ENCODE results near the gene IGSF22. TPM values are rescaled to one million over a fixed set of nuclear protein-coding genes. Genes with fewer than 3 reads are reported as not detected.
A peak's percentile ranks its signal among the peaks of the same experiment; 100 is the strongest.

The IGSF22 gene
- under 1 TPM; 0.34 to 0.39 TPM for total RNA-seq

- no peak within 1 kb of the TSS for H3K4me3 Mint-ChIP-seq
- no peak for ATAC-seq (replicated peaks in 1 of 2)
- no peaks in the 10 kb centered on the region for H3K27me3 Mint-ChIP-seq (ENCODE audit: low read depth)
- DNase-seq: no peak
- H3K4me1 Mint-ChIP-seq (ENCODE audit: low read depth): peaks cover 22% of the 10 kb centered on the region
- H3K36me3 Mint-ChIP-seq (ENCODE audit: insufficient read depth in 2 of 2): no peaks in the 10 kb centered on the region
- no peaks in the 10 kb centered on the region for H3K9me3 Mint-ChIP-seq
- H3K27ac Mint-ChIP-seq: no peak within 1 kb of the TSS
Measured at GRCh38 chr11:18726040-18726439, at the start of gene IGSF22. IGSF22 (minus strand) TSS chr11:18726188; CDS start chr11:18724236, 1,952 bp downstream.

- H3K36me3 Mint-ChIP-seq (ENCODE audit: insufficient read depth in 2 of 2): peaks cover 0 to 2% of the 10 kb centered on the region in 2 donors
- peaks cover 16% of the 10 kb centered on the region for H3K27me3 Mint-ChIP-seq (ENCODE audit: low read depth)
- H3K9me3 Mint-ChIP-seq: peaks cover 0 to 4% of the 10 kb centered on the region in 2 donors
- H3K4me1 Mint-ChIP-seq (ENCODE audit: low read depth): peaks cover 14% of the 10 kb centered on the region
- DNase-seq: no peak
- no peak for ATAC-seq (replicated peaks in 1 of 2)
- H3K27ac Mint-ChIP-seq: no peak overlapping the region
- no peak overlapping the region for H3K4me3 Mint-ChIP-seq
Measured at GRCh38 chr11:18774801-18775200, 48.8 kb upstream of the IGSF22 start.

DNA sequence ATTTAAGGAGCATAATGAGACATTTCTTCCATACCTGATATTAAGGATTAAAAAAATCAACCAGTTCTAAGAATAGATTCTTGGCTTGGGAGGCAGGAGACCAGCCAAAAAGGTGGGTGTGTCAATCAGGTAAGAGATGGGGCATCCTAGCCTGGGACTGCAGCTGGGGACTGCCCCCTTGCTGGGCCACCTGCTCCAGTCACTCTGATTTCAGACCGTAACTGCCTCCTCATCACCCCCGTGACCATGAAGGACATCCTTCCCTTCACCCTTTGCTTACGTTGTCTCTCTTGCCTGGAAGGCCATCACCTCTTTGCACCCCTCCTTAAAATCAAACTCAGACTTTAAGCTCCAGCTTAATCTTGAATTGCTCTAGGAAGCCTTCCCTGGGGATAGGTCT, 47.7 kb upstream of the IGSF22 start:
- H3K4me3 Mint-ChIP-seq: no peak overlapping the region
- H3K36me3 Mint-ChIP-seq (ENCODE audit: insufficient read depth in 2 of 2): peaks cover 0 to 2% of the 10 kb centered on the region in 2 donors
- H3K4me1 Mint-ChIP-seq (ENCODE audit: low read depth): peaks cover 15% of the 10 kb centered on the region
- no peak overlapping the region for H3K27ac Mint-ChIP-seq
- H3K9me3 Mint-ChIP-seq: peaks cover 0 to 2% of the 10 kb centered on the region in 2 donors
- peaks cover 16% of the 10 kb centered on the region for H3K27me3 Mint-ChIP-seq (ENCODE audit: low read depth)
- DNase-seq (no peak), ATAC-seq (replicated peaks in 1 of 2) (no peak)

GRCh38 chr11:18773104-18773503, 47.1 kb upstream of the IGSF22 start:
- ATAC-seq (replicated peaks in 1 of 2) (no peak), DNase-seq (no peak)
- Mint-ChIP-seq H3K27ac (no peak overlapping the region), H3K4me3 (no peak overlapping the region), H3K36me3 (ENCODE audit: insufficient read depth in 2 of 2) (peaks cover 0 to 2% of the 10 kb centered on the region in 2 donors), H3K9me3 (no peaks in the 10 kb centered on the region), H3K4me1 (ENCODE audit: low read depth) (peaks cover 16% of the 10 kb centered on the region), H3K27me3 (ENCODE audit: low read depth) (peaks cover 21% of the 10 kb centered on the region)

GRCh38 chr11:18772211-18772610, 46.2 kb upstream of the IGSF22 start:
- no peak for DNase-seq

DNA sequence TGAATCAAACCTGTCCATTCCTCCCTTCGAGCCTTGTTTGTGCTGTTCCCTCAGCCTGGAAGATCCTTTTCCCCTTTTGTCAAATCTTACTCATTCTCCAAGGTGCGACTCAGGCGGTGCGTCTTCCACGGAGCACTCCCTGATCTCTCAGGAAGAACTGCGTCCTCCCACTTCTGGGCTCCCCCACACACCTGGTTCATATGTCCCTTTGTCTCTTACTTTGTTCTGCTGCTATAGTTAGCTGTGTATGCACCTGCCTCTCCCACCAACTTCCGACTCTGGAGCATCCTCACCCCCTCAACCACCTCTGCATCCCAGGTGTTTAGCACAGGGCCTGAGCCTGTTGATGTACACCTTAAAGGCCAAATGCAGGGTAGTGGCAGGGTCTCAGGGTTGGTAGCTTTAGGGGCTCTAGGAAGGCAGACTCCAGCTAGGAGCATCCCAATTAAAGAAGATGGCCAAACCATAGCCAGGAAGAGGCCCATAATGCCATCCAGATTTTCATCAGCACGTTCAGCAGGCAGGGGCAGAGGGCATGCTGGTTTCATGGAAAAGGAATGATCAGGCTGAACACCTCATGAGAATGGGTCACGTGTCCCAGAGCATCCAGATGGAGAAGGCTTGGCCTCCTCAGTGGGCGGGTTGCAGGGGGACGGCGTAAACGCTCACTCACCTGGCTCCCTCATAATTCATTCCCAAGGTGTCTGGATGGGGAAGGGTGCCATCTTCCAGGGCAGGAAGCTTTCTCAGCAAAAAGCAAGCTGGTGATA, 45.5 kb upstream of the IGSF22 start:
- no peak for DNase-seq
- no peaks in the 10 kb centered on the region for H3K36me3 Mint-ChIP-seq (ENCODE audit: insufficient read depth in 2 of 2)
- peaks cover 20% of the 10 kb centered on the region for H3K4me1 Mint-ChIP-seq (ENCODE audit: low read depth)
- H3K27me3 Mint-ChIP-seq (ENCODE audit: low read depth): peaks cover 29% of the 10 kb centered on the region
- ATAC-seq (replicated peaks in 1 of 2): no peak
- H3K27ac Mint-ChIP-seq: no peak overlapping the region
- no peak overlapping the region for H3K4me3 Mint-ChIP-seq
- H3K9me3 Mint-ChIP-seq: no peaks in the 10 kb centered on the region

More at GRCh38 chr11:18772211-18772610, 46.2 kb upstream of the IGSF22 start:
- no peak overlapping the region for H3K4me3 Mint-ChIP-seq
- H3K27me3 Mint-ChIP-seq (ENCODE audit: low read depth): peaks cover 28% of the 10 kb centered on the region
- H3K36me3 Mint-ChIP-seq (ENCODE audit: insufficient read depth in 2 of 2): no peaks in the 10 kb centered on the region
- peaks cover 20% of the 10 kb centered on the region for H3K4me1 Mint-ChIP-seq (ENCODE audit: low read depth)
- ATAC-seq (replicated peaks in 1 of 2): no peak
- no peak overlapping the region for H3K27ac Mint-ChIP-seq
- H3K9me3 Mint-ChIP-seq: no peaks in the 10 kb centered on the region

DNA sequence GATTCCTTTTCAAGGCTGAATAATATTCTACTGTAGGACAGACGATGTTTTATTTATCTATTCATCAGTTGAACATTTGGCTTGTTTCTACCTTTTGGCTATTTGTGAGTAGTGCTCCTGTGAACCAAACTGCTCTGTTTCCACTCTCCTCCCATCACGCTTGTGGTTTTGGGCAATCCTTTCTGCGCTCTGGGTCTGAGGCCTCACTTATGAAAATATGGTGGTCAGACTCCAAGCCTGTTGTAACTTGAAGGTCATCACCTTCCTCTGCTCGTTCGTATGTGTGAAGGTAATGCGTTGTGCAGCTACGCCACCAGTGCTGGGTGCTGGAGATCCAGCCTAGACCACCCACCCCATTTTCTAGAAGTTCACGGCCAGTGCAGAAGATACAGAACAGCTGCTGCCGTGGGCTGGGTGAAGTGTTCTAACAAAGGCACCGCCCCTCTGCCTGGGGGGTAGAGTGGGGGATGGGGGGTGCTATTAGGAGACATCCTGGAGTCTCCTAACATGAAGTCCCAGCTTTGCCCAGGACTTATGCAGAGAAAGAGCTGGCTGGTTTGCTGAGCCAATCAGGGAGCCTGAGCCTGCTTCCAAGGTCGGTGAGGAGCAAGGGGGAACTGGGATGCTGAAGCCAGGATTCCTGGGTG, 44.6 kb upstream of the IGSF22 start:
- peaks cover 20% of the 10 kb centered on the region for H3K4me1 Mint-ChIP-seq (ENCODE audit: low read depth)
- DNase-seq (no peak), ATAC-seq (replicated peaks in 1 of 2) (no peak)
- H3K9me3 Mint-ChIP-seq: no peaks in the 10 kb centered on the region
- no peaks in the 10 kb centered on the region for H3K36me3 Mint-ChIP-seq (ENCODE audit: insufficient read depth in 2 of 2)
- H3K27ac Mint-ChIP-seq: no peak overlapping the region
- H3K27me3 Mint-ChIP-seq (ENCODE audit: low read depth): peaks cover 34% of the 10 kb centered on the region
- H3K4me3 Mint-ChIP-seq: no peak overlapping the region

DNA sequence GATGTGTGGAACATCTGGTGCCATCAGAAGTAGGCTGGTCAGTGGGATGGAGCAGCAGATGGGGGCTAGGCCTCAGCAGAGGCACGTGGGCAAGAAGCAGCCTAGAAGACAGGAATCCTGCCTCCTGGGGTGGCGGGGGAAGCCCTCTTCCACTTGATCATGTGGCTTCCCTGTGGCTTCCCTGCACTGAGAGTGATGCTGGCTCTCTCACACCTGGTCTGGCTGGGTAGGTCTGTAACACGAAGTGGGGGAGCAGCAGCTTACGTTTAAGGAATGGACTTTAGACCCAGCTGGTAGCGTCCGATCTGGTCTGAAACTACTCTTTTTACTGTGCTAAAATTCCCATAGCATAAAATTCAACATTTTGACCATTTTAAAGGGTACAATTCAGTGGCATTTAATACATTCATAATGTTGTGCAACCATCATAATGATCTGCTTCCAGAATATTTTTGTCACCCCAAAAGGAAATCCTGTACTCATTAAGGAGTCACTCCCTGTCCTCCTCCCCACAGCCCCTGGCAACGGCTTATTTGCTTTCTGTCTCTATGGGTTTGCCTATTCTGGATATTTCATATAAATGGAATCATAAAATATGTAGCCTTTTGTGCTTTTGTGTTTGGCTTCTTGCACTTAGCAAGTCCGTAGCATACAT, 43.9 kb upstream of the IGSF22 start:
- no peak overlapping the region for H3K27ac Mint-ChIP-seq
- peaks cover 20% of the 10 kb centered on the region for H3K4me1 Mint-ChIP-seq (ENCODE audit: low read depth)
- DNase-seq (no peak), ATAC-seq (replicated peaks in 1 of 2) (no peak)
- no peaks in the 10 kb centered on the region for H3K9me3 Mint-ChIP-seq
- H3K27me3 Mint-ChIP-seq (ENCODE audit: low read depth): peaks cover 40% of the 10 kb centered on the region
- no peaks in the 10 kb centered on the region for H3K36me3 Mint-ChIP-seq (ENCODE audit: insufficient read depth in 2 of 2)
- no peak overlapping the region for H3K4me3 Mint-ChIP-seq

DNA sequence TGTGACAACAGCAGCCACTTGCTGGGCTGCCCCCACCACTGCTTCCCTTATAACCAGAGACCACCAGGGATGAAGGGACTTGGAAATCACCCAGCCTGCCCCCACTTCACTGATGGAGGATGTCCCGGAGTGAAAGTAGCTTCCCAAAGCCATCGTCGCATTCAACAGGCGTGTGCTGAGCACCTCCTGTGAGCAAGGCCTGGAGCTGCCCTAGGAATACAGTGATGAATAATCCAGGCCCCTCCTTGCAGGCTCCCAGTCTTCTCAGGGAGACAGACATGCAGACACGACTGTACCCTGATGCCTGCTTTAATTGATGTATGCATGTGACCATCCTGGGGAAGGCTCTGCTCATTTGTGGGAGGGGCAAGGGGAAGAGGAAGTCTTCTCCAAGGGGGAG, 43.0 kb upstream of the IGSF22 start:
- peaks cover 40% of the 10 kb centered on the region for H3K27me3 Mint-ChIP-seq (ENCODE audit: low read depth)
- H3K27ac Mint-ChIP-seq: no peak overlapping the region
- H3K36me3 Mint-ChIP-seq (ENCODE audit: insufficient read depth in 2 of 2): no peaks in the 10 kb centered on the region
- ATAC-seq (replicated peaks in 1 of 2) (no peak), DNase-seq (no peak)
- no peaks in the 10 kb centered on the region for H3K9me3 Mint-ChIP-seq
- no peak overlapping the region for H3K4me3 Mint-ChIP-seq
- peaks cover 24% of the 10 kb centered on the region for H3K4me1 Mint-ChIP-seq (ENCODE audit: low read depth)

- Mint-ChIP-seq H3K4me3 (no peak overlapping the region), H3K27me3 (ENCODE audit: low read depth) (peaks cover 40% of the 10 kb centered on the region), H3K27ac (no peak overlapping the region), H3K9me3 (no peaks in the 10 kb centered on the region), H3K4me1 (ENCODE audit: low read depth) (peaks cover 29% of the 10 kb centered on the region), H3K36me3 (ENCODE audit: insufficient read depth in 2 of 2) (no peaks in the 10 kb centered on the region)
- DNase-seq (no peak), ATAC-seq (replicated peaks in 1 of 2) (peak; percentile 68 to 76)
Measured at GRCh38 chr11:18768472-18768901, 42.5 kb upstream of the IGSF22 start.

DNA sequence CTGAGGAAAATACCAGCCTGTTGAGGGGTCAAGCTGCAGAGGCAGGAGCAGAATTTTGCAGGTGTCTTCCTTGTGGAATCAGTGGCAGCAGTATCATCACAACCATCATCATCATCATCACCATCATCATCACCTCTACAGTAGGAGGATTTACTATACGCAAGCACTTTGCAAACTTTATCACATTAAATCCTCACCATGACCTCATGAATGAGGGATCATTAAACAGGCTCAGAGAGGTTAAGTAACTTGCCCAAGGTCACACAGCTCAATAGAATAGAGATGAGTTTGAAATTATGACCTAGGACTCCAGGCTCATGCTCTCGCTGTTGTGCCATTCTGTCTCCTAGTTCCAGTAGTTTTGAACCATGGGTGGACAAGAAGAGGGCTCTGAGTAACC, 40.0 kb upstream of the IGSF22 start:
- no peak overlapping the region for H3K4me3 Mint-ChIP-seq
- no peaks in the 10 kb centered on the region for H3K36me3 Mint-ChIP-seq (ENCODE audit: insufficient read depth in 2 of 2)
- H3K9me3 Mint-ChIP-seq: no peaks in the 10 kb centered on the region
- DNase-seq (no peak), ATAC-seq (replicated peaks in 1 of 2) (no peak)
- no peak overlapping the region for H3K27ac Mint-ChIP-seq
- peaks cover 24% of the 10 kb centered on the region for H3K27me3 Mint-ChIP-seq (ENCODE audit: low read depth)
- H3K4me1 Mint-ChIP-seq (ENCODE audit: low read depth): peaks cover 24% of the 10 kb centered on the region

DNA sequence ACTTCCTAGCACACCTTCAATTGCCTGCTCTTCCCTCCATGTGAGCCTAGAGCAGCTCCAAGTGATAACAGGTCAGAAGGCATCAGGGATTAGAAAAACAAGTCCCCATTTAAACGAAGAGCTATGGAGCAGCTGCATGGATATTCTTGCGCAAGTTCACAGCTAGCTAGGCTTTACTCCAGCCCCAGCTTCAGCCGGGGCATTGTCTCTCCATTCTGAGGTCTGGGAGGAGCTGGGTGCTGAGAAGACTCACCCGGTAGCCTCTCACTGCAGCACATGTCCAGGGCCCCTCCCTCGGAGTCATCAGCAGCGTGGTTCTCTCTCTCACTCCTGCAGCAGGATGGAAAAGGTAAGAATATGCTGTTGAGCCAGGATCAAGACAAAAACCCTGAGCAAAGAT, 39.6 kb upstream of the IGSF22 start:
- H3K4me3 Mint-ChIP-seq: no peak overlapping the region

GRCh38 chr11:18761741-18762140, 35.8 kb upstream of the IGSF22 start:
- no peaks in the 10 kb centered on the region for H3K36me3 Mint-ChIP-seq (ENCODE audit: insufficient read depth in 2 of 2)
- peaks cover 9% of the 10 kb centered on the region for H3K4me1 Mint-ChIP-seq (ENCODE audit: low read depth)
- peaks cover 10% of the 10 kb centered on the region for H3K27me3 Mint-ChIP-seq (ENCODE audit: low read depth)
- DNase-seq (no peak), ATAC-seq (replicated peaks in 1 of 2) (no peak)
- no peak overlapping the region for H3K27ac Mint-ChIP-seq
- H3K9me3 Mint-ChIP-seq: no peaks in the 10 kb centered on the region
- no peak overlapping the region for H3K4me3 Mint-ChIP-seq

More for the DNA sequence above, 39.6 kb upstream of the IGSF22 start:
- no peak for ATAC-seq (replicated peaks in 1 of 2)
- Mint-ChIP-seq H3K27ac (no peak overlapping the region), H3K4me1 (ENCODE audit: low read depth) (peaks cover 24% of the 10 kb centered on the region), H3K36me3 (ENCODE audit: insufficient read depth in 2 of 2) (no peaks in the 10 kb centered on the region), H3K27me3 (ENCODE audit: low read depth) (peaks cover 23% of the 10 kb centered on the region), H3K9me3 (no peaks in the 10 kb centered on the region)
- no peak for DNase-seq
